GM12872 (cell line): ENCODE results near the gene MAP9.

Experiments
- CTCF ChIP-seq: IDR thresholded peaks from 3 replicates; pipeline ENCODE4 v1.5.1; 2011; ENCODE audit warnings: low read depth, mild to moderate bottlenecking, low read length, moderate library complexity; ENCODE audit not compliant: insufficient read depth

Gene MAP9

GRCh38 chr4:155339999-155340398 lies 36.8 kb downstream of the MAP9 start:
- no peak for TF ChIP-seq CTCF

- no peak for TF ChIP-seq CTCF
These were observed 37.2 kb downstream of the MAP9 start for GRCh38 chr4:155339588-155339987.

GRCh38 chr4:155338196-155338595 lies 38.6 kb downstream of the MAP9 start:
- TF ChIP-seq CTCF = no peak

DNA sequence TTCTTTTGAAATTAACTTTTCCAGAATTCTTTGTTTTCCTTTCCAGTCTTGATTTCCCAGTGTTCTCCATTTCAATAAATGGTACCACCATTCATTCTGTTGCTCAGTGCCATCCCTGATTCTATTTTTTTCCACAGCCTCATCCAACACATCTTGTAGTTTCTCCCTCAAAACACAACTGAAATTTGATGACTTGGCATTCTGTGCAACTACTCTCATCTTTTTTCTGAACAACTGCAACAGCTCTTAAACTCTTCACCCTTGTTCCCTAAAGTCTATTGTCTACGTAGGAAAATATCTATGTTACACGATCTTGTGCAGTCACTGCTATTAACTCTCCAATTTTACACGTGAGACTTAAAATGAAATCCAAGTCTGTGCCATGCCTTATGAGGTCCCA lies 40.5 kb downstream of the MAP9 start:
- no peak for TF ChIP-seq CTCF

DNA sequence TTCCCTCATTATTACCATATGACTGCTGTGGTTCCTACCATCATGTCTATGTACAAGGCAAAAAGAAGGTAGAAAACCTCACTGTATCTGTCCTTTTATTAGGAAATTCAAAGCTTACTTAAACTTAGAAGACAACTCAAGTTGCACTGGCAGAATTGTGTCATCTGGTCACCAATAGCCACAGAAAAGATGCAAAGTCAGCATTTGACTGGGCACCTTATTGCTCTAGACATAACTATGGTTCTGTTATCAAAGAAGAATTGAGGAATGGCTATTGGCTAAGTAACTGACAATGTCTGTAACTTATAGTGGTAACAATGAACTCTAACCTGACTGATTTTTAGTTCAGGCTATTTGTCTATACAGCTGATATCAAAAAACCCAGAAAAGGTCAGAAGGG lies 45.3 kb downstream of the MAP9 start:
- no peak for TF ChIP-seq CTCF

DNA sequence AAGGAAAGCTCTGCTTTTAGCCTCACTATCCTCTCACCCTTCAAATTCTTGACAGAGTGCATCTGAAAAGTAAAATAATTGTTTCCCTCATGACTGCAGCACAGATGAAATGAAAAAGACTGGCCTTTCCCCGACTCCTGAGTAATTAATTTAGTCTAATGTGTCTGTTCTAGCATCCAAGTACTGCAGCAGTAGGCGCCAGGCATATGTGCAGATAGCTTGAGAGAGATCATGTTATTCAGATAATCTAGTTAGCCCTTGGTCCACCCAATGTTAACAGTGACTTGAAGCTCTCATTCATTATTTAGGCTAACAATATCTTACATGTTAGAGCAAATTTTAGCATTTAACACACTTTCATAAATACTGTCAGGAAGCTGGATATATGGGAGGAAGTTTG lies 54.0 kb downstream of the MAP9 start:
- no peak for TF ChIP-seq CTCF

- TF ChIP-seq CTCF = no peak
These were observed 55.8 kb downstream of the MAP9 start for GRCh38 chr4:155321006-155321405.

GRCh38 chr4:155319516-155319915 lies 57.2 kb downstream of the MAP9 start:
- TF ChIP-seq CTCF = no peak
